ENCODE results near the gene FAM9B. TPM values are rescaled to one million over a fixed set of nuclear protein-coding genes. Genes with fewer than 3 reads are reported as not detected.

The FAM9B gene
- total RNA-seq (not detected), polyA plus RNA-seq (not detected)
- long read RNA-seq, donor 1, result 0 reads
- long read RNA-seq, donor 2, result 0 reads
- long read RNA-seq, donor 3, result 0 reads
- long read RNA-seq, donor 4, result 0 reads
- long read RNA-seq, donor 5, result 0 reads

DNA sequence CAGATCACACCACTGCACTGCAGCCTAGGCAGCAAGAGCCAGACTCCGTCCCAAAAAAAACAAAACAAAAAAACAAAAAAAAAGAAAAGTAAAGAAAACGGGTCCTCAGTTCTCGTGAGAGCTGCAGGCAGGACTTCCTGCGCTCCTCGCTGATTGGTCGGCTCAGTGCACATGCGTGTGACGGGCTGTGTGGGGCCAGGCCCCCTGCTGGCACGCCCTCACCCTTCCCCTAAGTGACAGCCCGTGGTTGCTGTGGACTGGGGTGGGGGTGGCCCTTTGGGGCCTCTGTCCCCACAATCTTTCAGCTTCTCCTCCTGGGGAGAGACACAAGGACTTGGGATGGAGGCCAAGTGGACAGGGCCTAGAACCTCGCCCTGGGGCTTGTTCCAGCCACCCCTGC is at the start of gene FAM9B:
Gene FAM9B (minus strand): TSS at position 139 of the 400 bp plus-strand sequence. CDS start 1,141 bp downstream, outside the sequence.
- ATAC-seq (ENCODE audit: insufficient read depth, low FRiP score) (no peak), DNase-seq (no peak)
- Histone ChIP-seq H3K4me3 (no peak within 1 kb of the TSS), H3K27me3 (ENCODE audit: control insufficient read depth in 3 of 3, insufficient read depth in 3 of 3, low read length in 2 of 3) (peaks cover 0 to 10% (median 0%) of the 10 kb centered on the region in 3 donors), H3K27ac (ENCODE audit: low read depth in 1 of 2, low read length in 1 of 2) (no peak within 1 kb of the TSS), H3K9ac (ENCODE audit: insufficient read depth in 1 of 2, low read length in 2 of 2) (no peak within 1 kb of the TSS), H3K9me3 (ENCODE audit: control insufficient read depth in 4 of 4, insufficient read depth in 3 of 4, low read length in 3 of 4) (peaks cover 0 to 1% (median 0%) of the 10 kb centered on the region in 4 donors), H3K4me1 (ENCODE audit: control insufficient read depth in 5 of 5, insufficient read depth in 5 of 5, low read length in 5 of 5) (no peaks in the 10 kb centered on the region), H3K36me3 (ENCODE audit: control insufficient read depth in 4 of 4, insufficient read depth in 4 of 4, low read length in 4 of 4) (no peaks in the 10 kb centered on the region)
- 89 to 100% methylated on average over 5 to 11 of the region's 11 CpGs for WGBS, 2 donors
- TF ChIP-seq CTCF (IDR thresholded peaks at IDR 0.05; ENCODE audit: control extremely low read depth, extremely low read depth), result no peak

GRCh38 chrX:9081271-9081670 is 47.3 kb upstream of the FAM9B start:
- WGBS, 2 donors, result 83 to 86% methylated on average over 2 of the region's 2 CpGs
- Histone ChIP-seq H3K27me3 (ENCODE audit: control insufficient read depth in 3 of 3, insufficient read depth in 3 of 3, low read length in 2 of 3) (peaks cover 0 to 26% (median 0%) of the 10 kb centered on the region in 3 donors), H3K4me1 (ENCODE audit: control insufficient read depth in 5 of 5, insufficient read depth in 5 of 5, low read length in 5 of 5) (no peaks in the 10 kb centered on the region), H3K4me3 (no peak overlapping the region), H3K27ac (ENCODE audit: low read depth in 1 of 2, low read length in 1 of 2) (no peak overlapping the region), H3K9me3 (ENCODE audit: control insufficient read depth in 4 of 4, insufficient read depth in 3 of 4, low read length in 3 of 4) (no peaks in the 10 kb centered on the region), H3K36me3 (ENCODE audit: control insufficient read depth in 4 of 4, insufficient read depth in 4 of 4, low read length in 4 of 4) (no peaks in the 10 kb centered on the region), H3K9ac (ENCODE audit: insufficient read depth in 1 of 2, low read length in 2 of 2) (no peak overlapping the region)
- DNase-seq (peak in 2 of 3 donors; percentile 31 to 53), ATAC-seq (ENCODE audit: insufficient read depth, low FRiP score) (no peak)
- TF ChIP-seq CTCF (IDR thresholded peaks at IDR 0.05; ENCODE audit: control extremely low read depth, extremely low read depth), result no peak

DNA sequence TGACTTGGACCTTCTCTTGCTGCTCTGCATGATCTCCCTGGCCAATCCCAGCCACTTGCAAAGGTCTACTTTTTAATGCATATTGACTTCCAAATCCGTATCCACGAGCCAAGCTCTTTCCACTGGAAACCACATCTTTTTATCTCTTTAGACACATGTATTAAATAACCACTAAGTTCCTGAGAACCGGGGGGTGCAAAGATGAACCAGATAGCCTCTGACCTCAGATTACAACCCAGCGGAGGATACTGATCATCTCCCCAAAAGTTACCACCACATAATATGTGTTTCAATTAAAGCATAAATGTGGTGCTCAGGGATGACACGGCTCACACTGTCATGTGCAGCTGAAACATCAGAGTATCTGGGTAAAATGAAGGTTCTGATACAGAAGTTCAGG is 40.4 kb upstream of the FAM9B start:
- DNase-seq (no peak), ATAC-seq (ENCODE audit: insufficient read depth, low FRiP score) (no peak)
- no peaks in the 10 kb centered on the region for H3K4me1 ChIP-seq (ENCODE audit: control insufficient read depth in 5 of 5, insufficient read depth in 5 of 5, low read length in 5 of 5)
- TF ChIP-seq CTCF (IDR thresholded peaks at IDR 0.05; ENCODE audit: control extremely low read depth, extremely low read depth), result no peak
- peaks cover 0 to 3% (median 0%) of the 10 kb centered on the region in 4 donors for H3K9me3 ChIP-seq (ENCODE audit: control insufficient read depth in 4 of 4, insufficient read depth in 3 of 4, low read length in 3 of 4)
- H3K27ac ChIP-seq (ENCODE audit: low read depth in 1 of 2, low read length in 1 of 2), result no peak overlapping the region
- peaks cover 0 to 28% (median 12%) of the 10 kb centered on the region in 3 donors for H3K27me3 ChIP-seq (ENCODE audit: control insufficient read depth in 3 of 3, insufficient read depth in 3 of 3, low read length in 2 of 3)
- H3K4me3 ChIP-seq, result no peak overlapping the region
- no peak overlapping the region for H3K9ac ChIP-seq (ENCODE audit: insufficient read depth in 1 of 2, low read length in 2 of 2)
- no peaks in the 10 kb centered on the region for H3K36me3 ChIP-seq (ENCODE audit: control insufficient read depth in 4 of 4, insufficient read depth in 4 of 4, low read length in 4 of 4)
- WGBS, 2 donors, result 32 to 60% methylated on average over 5 of the region's 5 CpGs

GRCh38 chrX:9072281-9072680 is 38.4 kb upstream of the FAM9B start:
- 76 to 88% methylated on average over 5 of the region's 5 CpGs for WGBS, 2 donors
- no peak for TF ChIP-seq CTCF (IDR thresholded peaks at IDR 0.05; ENCODE audit: control extremely low read depth, extremely low read depth)
- Histone ChIP-seq H3K9ac (ENCODE audit: insufficient read depth in 1 of 2, low read length in 2 of 2) (no peak overlapping the region), H3K9me3 (ENCODE audit: control insufficient read depth in 4 of 4, insufficient read depth in 3 of 4, low read length in 3 of 4) (peaks cover 0 to 4% (median 0%) of the 10 kb centered on the region in 4 donors), H3K4me1 (ENCODE audit: control insufficient read depth in 5 of 5, insufficient read depth in 5 of 5, low read length in 5 of 5) (peaks cover 0 to 4% (median 0%) of the 10 kb centered on the region in 5 donors), H3K27ac (ENCODE audit: low read depth in 1 of 2, low read length in 1 of 2) (no peak overlapping the region), H3K27me3 (ENCODE audit: control insufficient read depth in 3 of 3, insufficient read depth in 3 of 3, low read length in 2 of 3) (peaks cover 0 to 35% (median 12%) of the 10 kb centered on the region in 3 donors), H3K4me3 (no peak overlapping the region), H3K36me3 (ENCODE audit: control insufficient read depth in 4 of 4, insufficient read depth in 4 of 4, low read length in 4 of 4) (no peaks in the 10 kb centered on the region)
- no peak for DNase-seq
- no peak for ATAC-seq (ENCODE audit: insufficient read depth, low FRiP score)
